H9 (cell line): ENCODE measurements around the gene SLC38A1. TPM values are rescaled to one million over a fixed set of nuclear protein-coding genes. Genes with fewer than 3 reads are reported as not detected.

Source experiments
- DNase-seq: peaks from one replicate; pipeline ENCODE4 v3.0.0-alpha.2; 2017
- H2AFZ ChIP-seq: one replicate; pipeline ENCODE4 v1.6.1; 2013; ENCODE audit warnings: mild to moderate bottlenecking, low read length, control low read depth, moderate library complexity
- H2AK5ac ChIP-seq: 2 replicates; pipeline ENCODE4 v1.6.1; 2013; ENCODE audit warnings: low read length, control low read depth, mixed read lengths; ENCODE audit not compliant: insufficient read length
- H2BK120ac ChIP-seq: one replicate; pipeline ENCODE4 v1.6.1; 2013; ENCODE audit warnings: low read depth, mild to moderate bottlenecking, low read length, control low read depth, inconsistent platforms; ENCODE audit not compliant: poor library complexity, severe bottlenecking
- H2BK12ac ChIP-seq: 2 replicates; pipeline ENCODE4 v1.6.1; 2013; ENCODE audit warnings: low read length, control low read depth, mixed read lengths, low read depth; ENCODE audit not compliant: insufficient read length
- H2BK15ac ChIP-seq: 2 replicates; pipeline ENCODE4 v1.6.1; 2013; ENCODE audit warnings: low read depth, low read length, control low read depth
- H2BK20ac ChIP-seq: one replicate; pipeline ENCODE4 v1.6.1; 2013; ENCODE audit warnings: low read depth, mild to moderate bottlenecking, low read length, control low read depth, inconsistent platforms; ENCODE audit not compliant: poor library complexity, severe bottlenecking
- H2BK5ac ChIP-seq: 2 replicates; pipeline ENCODE4 v1.6.1; 2013; ENCODE audit warnings: low read length, control low read depth, mixed read lengths; ENCODE audit not compliant: insufficient read length
- H3K14ac ChIP-seq: 2 replicates; pipeline ENCODE4 v1.6.1; 2013; ENCODE audit warnings: low read length, control low read depth; ENCODE audit not compliant: insufficient read depth
- H3K18ac ChIP-seq: 2 replicates; pipeline ENCODE4 v1.6.1; 2013; ENCODE audit warnings: low read depth, mild to moderate bottlenecking, mixed read lengths, low read length, control low read depth; ENCODE audit not compliant: insufficient read length
- H3K23ac ChIP-seq: 2 replicates; pipeline ENCODE4 v1.6.1; 2013; ENCODE audit warnings: low read length, control low read depth, mixed read lengths, low read depth; ENCODE audit not compliant: insufficient read length
- H3K23me2 ChIP-seq: 2 replicates; pipeline ENCODE4 v1.6.1; 2013; ENCODE audit warnings: low read depth, mild to moderate bottlenecking, mixed read lengths, low read length, control low read depth; ENCODE audit not compliant: insufficient read length, poor library complexity, severe bottlenecking
- H3K27ac ChIP-seq: 2 replicates; pipeline ENCODE4 v1.5.1; 2013; ENCODE audit warnings: low read length, control low read depth, mixed read lengths, low read depth; ENCODE audit not compliant: insufficient read length
- H3K27me3 ChIP-seq: 2 replicates; pipeline ENCODE4 v1.6.1; 2013; ENCODE audit warnings: low read length, control low read depth, inconsistent platforms; ENCODE audit not compliant: insufficient read depth
- H3K4ac ChIP-seq: 2 replicates; pipeline ENCODE4 v1.6.1; 2013; ENCODE audit warnings: low read depth, mild to moderate bottlenecking, control low read depth, inconsistent platforms, low read length, moderate library complexity
- H3K4me1 ChIP-seq: 2 replicates; pipeline ENCODE4 v1.6.1; 2013; ENCODE audit warnings: low read length, control low read depth, inconsistent platforms; ENCODE audit not compliant: insufficient read depth
- H3K4me2 ChIP-seq: 2 replicates; pipeline ENCODE4 v1.6.1; 2013; ENCODE audit warnings: low read length, control low read depth, mixed read lengths; ENCODE audit not compliant: insufficient read length, insufficient read depth
- H3K56ac ChIP-seq: 2 replicates; pipeline ENCODE4 v1.6.1; 2013; ENCODE audit warnings: low read depth, mild to moderate bottlenecking, mixed read lengths, low read length, control low read depth; ENCODE audit not compliant: insufficient read length
- H3K79me1 ChIP-seq: 2 replicates; pipeline ENCODE4 v1.6.1; 2013; ENCODE audit warnings: low read depth, mild to moderate bottlenecking, moderate library complexity, low read length, control low read depth, inconsistent platforms; ENCODE audit not compliant: insufficient read depth, poor library complexity, severe bottlenecking
- H3K79me2 ChIP-seq: 2 replicates; pipeline ENCODE4 v1.6.1; 2013; ENCODE audit warnings: low read length, control low read depth, inconsistent platforms; ENCODE audit not compliant: insufficient read depth
- H3K9ac ChIP-seq: 2 replicates; pipeline ENCODE4 v1.6.1; 2013; ENCODE audit warnings: low read length, control low read depth, mixed read lengths; ENCODE audit not compliant: insufficient read length; ENCODE audit errors: extremely low read depth
- H3K9me3 ChIP-seq: one replicate; pipeline ENCODE4 v1.6.1; 2013; ENCODE audit warnings: low read depth, low read length, inconsistent platforms; ENCODE audit not compliant: control insufficient read depth
- H3T11ph ChIP-seq: one replicate; pipeline ENCODE4 v1.6.1; 2013; ENCODE audit warnings: mild to moderate bottlenecking, low read length, control low read depth, inconsistent platforms
- H4K20me1 ChIP-seq: one replicate; pipeline ENCODE4 v1.6.1; 2013; ENCODE audit not compliant: control insufficient read depth, insufficient read length, insufficient read depth
- H4K5ac ChIP-seq: 2 replicates; pipeline ENCODE4 v1.6.1; 2013; ENCODE audit warnings: low read depth, mild to moderate bottlenecking, mixed read lengths, low read length, control low read depth; ENCODE audit not compliant: insufficient read length
- H4K8ac ChIP-seq: replicated peaks from 2 replicates; pipeline ENCODE4 v1.6.1; 2013; ENCODE audit warnings: low read length, control low read depth, mixed read lengths, low read depth; ENCODE audit not compliant: insufficient read length
- H4K91ac ChIP-seq: 2 replicates; pipeline ENCODE4 v1.6.1; 2013; ENCODE audit warnings: low read depth, mild to moderate bottlenecking, moderate library complexity, mixed read lengths, low read length, control low read depth; ENCODE audit not compliant: insufficient read length
- H3K27ac Mint-ChIP-seq, 3 experiments: 2 replicates in 2 of 3; 3 replicates in 1 of 3; pipeline ENCODE4 v1.8.0; 2020 to 2021; ENCODE audit warnings: mixed read lengths in 3 of 3, mild to moderate bottlenecking in 1 of 3, moderate library complexity in 1 of 3
- H3K27me3 Mint-ChIP-seq: 2 replicates; pipeline ENCODE4 v1.8.0; 2021; ENCODE audit warnings: low read depth, mild to moderate bottlenecking, moderate library complexity, mixed read lengths
- H3K36me3 Mint-ChIP-seq, 3 experiments: 2 replicates in 2 of 3; 3 replicates in 1 of 3; pipeline ENCODE4 v1.8.0; 2020 to 2021; ENCODE audit warnings: low read depth in 3 of 3, mixed read lengths in 3 of 3; ENCODE audit not compliant: insufficient read depth in 1 of 3
- H3K4me1 Mint-ChIP-seq, 2 experiments: 2 replicates each; pipeline ENCODE4 v1.8.0; 2020; ENCODE audit warnings: mixed read lengths in 2 of 2
- H3K4me3 Mint-ChIP-seq, 2 experiments: 2 replicates in 1 of 2; 3 replicates in 1 of 2; pipeline ENCODE4 v1.8.0; 2020 to 2021; ENCODE audit warnings: mild to moderate bottlenecking in 2 of 2, mixed read lengths in 2 of 2, moderate library complexity in 1 of 2
- H3K9me3 Mint-ChIP-seq, 2 experiments: 2 replicates in 1 of 2; 3 replicates in 1 of 2; pipeline ENCODE4 v1.8.0; 2020; ENCODE audit warnings: mild to moderate bottlenecking in 2 of 2, mixed read lengths in 2 of 2, moderate library complexity in 1 of 2
- CTCF ChIP-seq: fragments of 200-600 bp; sonication (generic); conservative IDR thresholded peaks from 3 replicates; pipeline ENCODE4 v1.8.0; 2021; ENCODE audit warnings: antibody characterized with exemption, mild to moderate bottlenecking
- WGBS: extraction: QIAGEN DNeasy Blood & Tissue Kit; methylation state at CpG from one replicate; pipeline ENCODE4 v1.1.7; 2013; ENCODE audit warnings: missing lambda C conversion rate, low lambda C conversion rate, mixed read lengths; ENCODE audit not compliant: insufficient read length; ENCODE audit errors: extremely low coverage; 5-methylcytosine and 5-hydroxymethylcytosine counted together
- total RNA-seq: library from RNA; stranded (reverse); gene quantifications from 2 replicates; pipeline ENCODE4 v1.2.1, GENCODE V29; 2021

SLC38A1 gene
- total RNA-seq, 1 experiment from 2014 or later = 216 TPM

- Histone ChIP-seq H3K27ac (no peak overlapping the region), H3K56ac (no peak overlapping the region), H2BK12ac (no peak overlapping the region), H4K8ac (no peak overlapping the region), H3K27me3 (no peaks in the 10 kb centered on the region), H3K4me2 (no peak overlapping the region), H2AK5ac (no peak overlapping the region), H3T11ph (no peak overlapping the region), H3K14ac (0 out of 2 replicates have a peak overlapping the region, but pooled peaks have one; percentile 39), H3K23ac (no peak overlapping the region), H3K9ac (no peak overlapping the region), H3K18ac (no peak overlapping the region), H4K91ac (no peak overlapping the region), H4K5ac (no peak overlapping the region), H2AFZ (no peak overlapping the region), H2BK120ac (no peak overlapping the region), H3K4ac (no peak overlapping the region), H3K79me2 (no peaks in the 10 kb centered on the region), H3K4me1 (no peaks in the 10 kb centered on the region), H3K9me3 (no peaks in the 10 kb centered on the region), H3K23me2 (no peaks in the 10 kb centered on the region), H4K20me1 (no peaks in the 10 kb centered on the region), H2BK20ac (no peak overlapping the region), H3K79me1 (no peaks in the 10 kb centered on the region), H2BK5ac (no peak overlapping the region), H2BK15ac (no peak overlapping the region)
- H3K4me3 Mint-ChIP-seq = no peak overlapping the region
- H3K27me3 Mint-ChIP-seq = no peaks in the 10 kb centered on the region
- no peak overlapping the region for H3K27ac Mint-ChIP-seq
- no peak for TF ChIP-seq CTCF
- no peaks in the 10 kb centered on the region for H3K36me3 Mint-ChIP-seq
- H3K9me3 Mint-ChIP-seq = no peaks in the 10 kb centered on the region
- no peak for DNase-seq
- H3K4me1 Mint-ChIP-seq = peaks cover 4 to 5% of the 10 kb centered on the region in 2 experiments; a peak in 3 of 4 replicates
- WGBS = no CpG with 5 or more reads among the region's 5 CpGs
Observed at GRCh38 chr12:46145881-46146280, 123.0 kb downstream of the SLC38A1 start.
